K562 (cell line): ENCODE results near the gene DGCR2. TPM values are rescaled to one million over a fixed set of nuclear protein-coding genes. Genes with fewer than 3 reads are reported as not detected.
A peak's percentile ranks its signal among the peaks of the same experiment; 100 is the strongest.

Experiments used
- ATAC-seq: fragments of 200-7000 bp; cut with Tn5 transposase; 3 replicates; pipeline ENCODE4 v1.9.1; 2020; ENCODE audit warnings: moderate library complexity
- BruUV-seq: library from RNA; stranded (reverse); fragments of 400-500 nt; replicated peaks from 2 replicates; lab custom pipeline; 2021; lab: Mats Ljungman, UMichigan
- CTCF ChIA-PET: fragments of 300-600 bp; formaldehyde crosslinking; extraction: SDS; loops from one replicate; lab custom pipeline; 2021; ENCODE audit warnings: low intra/inter-chr PET ratio; lab: Yijun Ruan, JAX
- POLR2A ChIA-PET: fragments of 300-600, 350-650 bp; sonication (Branson Sonifier 250); formaldehyde crosslinking; extraction: SDS; loops from one replicate; lab custom pipeline; 2021; ENCODE audit warnings: antibody characterized with exemption, inconsistent platforms; lab: Yijun Ruan, JAX
- DNase-seq, 4 experiments: peaks; one replicate each; pipeline versions ENCODE4 v3.0.0 to v3.0.0-alpha.2; 2011 to 2018; ENCODE audit warnings: low spot score in 3 of 4, mixed read lengths in 3 of 4; ENCODE audit errors: extremely low read depth in 1 of 4
- FAIRE-seq: peaks from 2 replicates; lab custom pipeline; 2011; peaks lifted over from hg19 to GRCh38; lab: Jason Lieb, UNC
- H2AFZ ChIP-seq: 2 replicates; pipeline ENCODE4 v1.6.0; 2011; ENCODE audit warnings: low read depth, low read length, control low read depth, inconsistent platforms
- H3K27ac ChIP-seq: fragments of 200-600 bp; 3 replicates; pipeline ENCODE4 v1.8.0; 2011; ENCODE audit warnings: low read depth, mild to moderate bottlenecking, control low read depth, inconsistent platforms, low read length, moderate library complexity, mixed read lengths; ENCODE audit errors: extremely low read depth
- H3K27me3 ChIP-seq, 2 experiments: fragments of 300-600 bp in 1 of 2; 2 replicates in 1 of 2; 3 replicates in 1 of 2; pipeline versions ENCODE4 v1.6.0 to v1.8.0; 2011; ENCODE audit warnings: inconsistent platforms in 2 of 2, low read length in 2 of 2, mild to moderate bottlenecking in 1 of 2, mixed read lengths in 1 of 2, moderate library complexity in 1 of 2; ENCODE audit not compliant: control insufficient read depth in 2 of 2, insufficient read depth in 2 of 2
- H3K36me3 ChIP-seq: fragments of 300-600 bp; 3 replicates; pipeline ENCODE4 v1.8.0; 2011; ENCODE audit warnings: mild to moderate bottlenecking, low read length, inconsistent platforms; ENCODE audit not compliant: control insufficient read depth, insufficient read depth
- H3K4me1 ChIP-seq, 2 experiments: fragments of 200-600 bp in 1 of 2; replicated peaks in 1 of 2; 2 replicates in 1 of 2; 3 replicates in 1 of 2; pipeline versions ENCODE4 v1.5.1 to v1.8.0; 2011; ENCODE audit warnings: inconsistent platforms in 2 of 2, low read length in 2 of 2, mild to moderate bottlenecking in 1 of 2, mixed read lengths in 1 of 2, moderate library complexity in 1 of 2; ENCODE audit not compliant: control insufficient read depth in 2 of 2, insufficient read depth in 2 of 2
- H3K4me2 ChIP-seq: 2 replicates; pipeline ENCODE4 v1.6.1; 2011; ENCODE audit warnings: low read length, control low read depth, inconsistent platforms, mixed read lengths; ENCODE audit not compliant: insufficient read depth
- H3K4me3 ChIP-seq: fragments of 200-600 bp; sonication (generic), shearing (Covaris generic); 2 replicates; pipeline ENCODE4 v1.5.1; 2016; ENCODE audit warnings: control low read depth, inconsistent platforms
- H3K79me2 ChIP-seq: fragments of 200-600 bp; 3 replicates; pipeline ENCODE4 v1.8.0; 2011; ENCODE audit warnings: low read length, inconsistent platforms; ENCODE audit not compliant: control insufficient read depth, insufficient read depth
- H3K9ac ChIP-seq, 2 experiments: 2 replicates each; pipeline versions ENCODE4 v1.6.0 to v1.6.1; 2011; ENCODE audit warnings: low read depth in 2 of 2, low read length in 2 of 2, control low read depth in 1 of 2, inconsistent platforms in 1 of 2, mild to moderate bottlenecking in 1 of 2, mixed read lengths in 1 of 2; ENCODE audit not compliant: insufficient read depth in 1 of 2
- H3K9me1 ChIP-seq: one replicate; pipeline ENCODE4 v1.6.0; 2011; ENCODE audit warnings: inconsistent platforms, mild to moderate bottlenecking, low read length, moderate library complexity; ENCODE audit not compliant: control insufficient read depth, insufficient read depth
- H3K9me3 ChIP-seq: replicated peaks from 2 replicates; pipeline ENCODE4 v1.5.1; 2011; ENCODE audit warnings: low read depth, low read length, inconsistent platforms; ENCODE audit not compliant: control insufficient read depth, insufficient read depth
- H4K20me1 ChIP-seq: replicated peaks from 2 replicates; pipeline ENCODE4 v1.6.1; 2011; ENCODE audit warnings: low read length, inconsistent platforms, mixed read lengths; ENCODE audit not compliant: control insufficient read depth, insufficient read depth
- ARID3B ChIP-seq: fragments of 250-450 bp; sonication (Bioruptor Pico); IDR thresholded peaks from 2 replicates; pipeline ENCODE4 v1.4.0; 2020; ENCODE audit warnings: borderline replicate concordance
- BHLHE40 ChIP-seq: IDR thresholded peaks from 2 replicates; pipeline ENCODE4 v1.6.1; 2011; ENCODE audit warnings: low read length, improper control_type of control experiment
- CBX2 ChIP-seq: fragments of 200-600 bp; sonication (generic); IDR thresholded peaks from one replicate; pipeline ENCODE4 v1.6.1; 2012; ENCODE audit warnings: mild to moderate bottlenecking, low read length, inconsistent platforms; ENCODE audit not compliant: insufficient read depth, poor library complexity, severe bottlenecking
- HIVEP1 ChIP-seq: fragments of 250-450 bp; sonication (Bioruptor Pico); IDR thresholded peaks from 2 replicates; pipeline ENCODE4 v1.4.0; 2020; ENCODE audit warnings: mild to moderate bottlenecking
- KDM5B ChIP-seq: fragments of 200-600 bp; sonication (generic); IDR thresholded peaks from 2 replicates; pipeline ENCODE4 v1.6.1; 2012; ENCODE audit warnings: low read depth, mild to moderate bottlenecking, moderate library complexity, low read length, control low read depth, inconsistent platforms; ENCODE audit not compliant: insufficient replicate concordance
- MYC ChIP-seq, 2 experiments: fragments of 250-450 bp in 1 of 2; sonication (Bioruptor Pico) in 1 of 2; IDR thresholded peaks; 2 replicates each; pipeline versions ENCODE4 v1.5.1 to v1.6.1; 2012 to 2021; ENCODE audit warnings: low read depth in 2 of 2, borderline replicate concordance in 1 of 2, improper control_type of control experiment in 1 of 2, low read length in 1 of 2, mild to moderate bottlenecking in 1 of 2, moderate library complexity in 1 of 2
- NR4A1 ChIP-seq, 2 experiments: fragments of 250-450 bp in 1 of 2; fragments of 450-650 bp in 1 of 2; sonication (Bioruptor Pico) in 1 of 2; IDR thresholded peaks; 2 replicates each; pipeline versions ENCODE4 v1.4.0 to v1.6.1; 2016 to 2020; ENCODE audit warnings: mild to moderate bottlenecking in 2 of 2, missing compliant biosample characterization in 1 of 2, missing genetic modification characterization in 1 of 2, moderate library complexity in 1 of 2
- POLR2AphosphoS2 ChIP-seq: IDR thresholded peaks from 2 replicates; pipeline ENCODE4 v1.6.1; 2012; ENCODE audit warnings: low read length, improper control_type of control experiment
- THAP12 ChIP-seq: fragments of 250-450 bp; sonication (Bioruptor Pico); IDR thresholded peaks from 2 replicates; pipeline ENCODE4 v1.9.0; 2021; ENCODE audit warnings: mild to moderate bottlenecking, inconsistent platforms
- THRB ChIP-seq: fragments of 450-650 bp; formaldehyde crosslinking; conservative IDR thresholded peaks from 2 replicates; pipeline ENCODE4 v1.4.0; 2022; ENCODE audit warnings: mild to moderate bottlenecking, missing genetic modification characterization
- WHSC1 ChIP-seq: IDR thresholded peaks from one replicate; pipeline ENCODE4 v1.6.1; 2012; ENCODE audit warnings: low read length, control low read depth, inconsistent platforms
- ZFPM2 ChIP-seq: fragments of 250-450 bp; sonication (Bioruptor Pico); IDR thresholded peaks from 2 replicates; pipeline ENCODE4 v1.5.1; 2022; ENCODE audit warnings: mild to moderate bottlenecking
- ZNF253 ChIP-seq: fragments of 250-450 bp; sonication (Bioruptor Pico); conservative IDR thresholded peaks from 2 replicates; pipeline ENCODE4 v1.6.1; 2021; ENCODE audit warnings: mild to moderate bottlenecking
- WGBS: fragments of 100-300 bp; shearing (Covaris generic); methylation state at CpG from one replicate; pipeline ENCODE4 v1.1.6; 2016; ENCODE audit warnings: low coverage, mixed read lengths; ENCODE audit not compliant: insufficient coverage; ENCODE audit errors: missing lambda C conversion rate; 5-methylcytosine and 5-hydroxymethylcytosine counted together
- in situ Hi-C: fragments of 300-500 bp; cut with MboI; formaldehyde crosslinking; loops from 4 replicates; pipeline ENCODE4 v1.15.0; 2018; ENCODE audit warnings: inconsistent platforms, mixed read lengths
- intact Hi-C: fragments of 100-400 bp; cut with micrococcal nuclease; formaldehyde crosslinking; loops from 2 replicates; pipeline ENCODE4 v1.14.2; 2022
- polyA plus RNA-seq, 8 experiments: library from polyadenylated mRNA; depleted of rRNA in 4 of 8; stranded (reverse) in 5 of 8; unstranded in 3 of 8; fragments of >200 nt; fragmentation: Nextera tagmentation in 2 of 8; fragmentation: Illumina TruSeq in 1 of 8; extraction: Ambion mirVana in 2 of 8; extraction: Trizol in 1 of 8; gene quantifications; 2 replicates each; pipeline versions ENCODE4 v1.2.1 to v1.2.3, GENCODE V29; 2011 to 2014; ENCODE audit warnings: inconsistent platforms in 1 of 8, missing spikeins in 1 of 8
- total RNA-seq, 7 experiments: library from RNA; depleted of rRNA in 6 of 7; stranded (reverse); fragments of >200 nt in 6 of 7; fragmentation: Illumina TruSeq in 2 of 7; extraction: Trizol in 2 of 7; gene quantifications; 2 replicates each; pipeline versions ENCODE4 v1.2.1 to v1.2.3, GENCODE V29; 2011 to 2021; ENCODE audit warnings: low replicate concordance in 1 of 7

Gene DGCR2
- total and polyA plus RNA-seq, 9 of the 15 experiments (the other 6 are each of a cell fraction or from before 2014, with no cell fraction given), result 0.69 to 101 (median 56.4) TPM

GRCh38 chr22:19169947-19170318 is 47.7 kb upstream of the DGCR2 start:
- POLR2A ChIA-PET, result interaction anchor here (0.6 to 4.5 kb wide), 11 partner anchors 9 to 500 kb away, joined by 3 to 64 read pairs (median 4); partner anchors contain the start of genes ESS2 and SLC25A1
- no TSS peak for BruUV-seq
- TF ChIP-seq ZNF253 (CRISPR knock-in tag) (0 out of 2 replicates have a peak, but pooled peaks have one; percentile 42), HIVEP1 (CRISPR knock-in tag) (no peak), POLR2AphosphoS2 (no peak), ZFPM2 (CRISPR knock-in tag) (0 out of 2 replicates have a peak, but pooled peaks have one; percentile 64), BHLHE40 (0 out of 2 replicates have a peak, but pooled peaks have one; percentile 15), THAP12 (CRISPR knock-in tag) (peak; percentile 28; the same call in 1 of the 2 replicates), ARID3B (CRISPR knock-in tag) (0 out of 2 replicates have a peak, but pooled peaks have one; percentile 62), WHSC1 (peak; percentile 38), KDM5B (peak; percentile 31), MYC (IDR thresholded peaks at IDR 0.05; ENCODE audit: low read depth, low read length) (no peak; the same call in 1 of the 2 replicates), MYC (CRISPR knock-in tag; IDR thresholded peaks at IDR 0.05; ENCODE audit: borderline replicate concordance, low read depth) (0 out of 2 replicates have a peak, but pooled peaks have one; percentile 68), NR4A1 (CRISPR knock-in tag; IDR thresholded peaks at IDR 0.05) (no peak), NR4A1 (tag; IDR thresholded peaks at IDR 0.05) (0 out of 2 replicates have a peak, but pooled peaks have one; percentile 36), THRB (CRISPR knock-in tag) (no peak), CBX2 (no peak)

More at GRCh38 chr22:19169947-19170318, 47.7 kb upstream of the DGCR2 start:
- Histone ChIP-seq H4K20me1 (peaks cover 36% of the 10 kb centered on the region), H3K36me3 (peaks cover 29% of the 10 kb centered on the region), H3K9me3 (no peaks in the 10 kb centered on the region), H3K4me2 (peak overlapping the region; percentile 93), H3K27ac (no peak overlapping the region), H3K79me2 (peaks cover 46% of the 10 kb centered on the region), H3K4me3 (peak overlapping the region; percentile 34), H3K4me1 (peaks cover 40 to 68% of the 10 kb centered on the region in 2 experiments), H3K27me3 (peaks cover 29 to 36% of the 10 kb centered on the region in 2 experiments), H2AFZ (peak overlapping the region; percentile 83), H3K9me1 (peaks cover 21% of the 10 kb centered on the region), H3K9ac (peak overlapping the region; percentile 27 to 96; a peak in 3 of 4 replicates)
- intact Hi-C loops, result no loop called here
- ATAC-seq (no peak), FAIRE-seq (no peak), DNase-seq (peak in 1 of 4 experiments; percentile 32)
- WGBS, result 42% methylated on average over 7 of the region's 7 CpGs
- CTCF ChIA-PET, result interaction anchor here (0.9 kb wide), 1 partner anchor 460 kb away, joined by 3 read pairs; no protein-coding TSS in a partner anchor
- in situ Hi-C loops, result no loop called here
